ENCODE data around the gene GNAT1.
"Not testable (repeated sequence)": the region's sequence is repeated elsewhere in the genome, so short reads cannot be mapped to it uniquely, and the experiment has no call there.

The GNAT1 gene

DNA sequence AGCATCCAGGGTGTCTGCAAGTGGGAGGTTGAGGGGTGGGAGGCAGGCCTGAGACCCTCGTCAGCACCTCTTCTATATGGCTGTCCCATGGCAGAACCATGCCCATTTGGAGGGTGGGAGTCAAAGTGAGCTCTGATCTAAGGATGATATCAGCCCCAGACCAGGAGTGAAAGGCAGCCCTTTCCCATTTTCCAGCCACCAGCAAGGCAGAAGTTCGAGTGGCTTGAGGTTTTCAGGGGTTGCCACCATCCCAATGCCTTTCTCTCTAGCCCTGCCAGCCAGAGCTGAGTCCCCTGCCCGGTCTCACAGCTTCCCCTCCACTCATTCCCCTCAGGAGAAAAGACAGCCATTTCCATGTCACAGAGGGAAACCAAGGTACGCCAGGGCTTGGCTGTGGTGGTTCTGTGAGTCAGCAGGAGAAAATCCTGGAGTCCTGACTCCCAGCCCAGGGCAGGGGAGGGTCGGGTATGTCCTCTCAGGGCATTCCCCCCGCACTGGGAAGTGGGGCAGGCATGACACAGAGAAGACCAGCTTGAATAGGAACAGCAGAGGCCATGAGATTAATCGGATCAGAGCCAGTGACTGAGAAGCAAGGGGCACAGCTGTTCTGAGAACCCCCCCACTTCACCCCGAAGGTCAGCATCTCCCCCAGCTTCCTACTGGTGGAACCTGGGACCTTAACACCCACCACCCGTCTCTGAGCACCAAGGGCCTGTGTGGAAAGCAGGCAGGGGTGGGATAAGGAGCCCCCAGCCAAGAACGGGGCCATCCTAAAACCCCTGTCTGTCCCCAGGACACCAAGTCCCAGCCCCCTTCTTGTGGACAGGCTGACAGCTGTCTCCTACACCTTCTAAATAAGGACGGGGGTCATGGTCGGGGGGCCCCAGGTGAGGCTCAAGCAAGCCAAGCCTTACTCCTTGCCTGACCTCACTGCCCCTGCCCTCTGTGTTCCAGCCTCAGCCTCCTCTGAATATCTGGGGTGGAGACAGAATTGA lies 12.7 kb downstream of the GNAT1 start:
- DNase-seq (ENCODE audit: low read depth), result no peak

- DNase-seq (ENCODE audit: low read depth), result no peak
Measured at GRCh38 chr3:50204804-50205412, 13.5 kb downstream of the GNAT1 start, which contains the start of gene SLC38A3. TSS of gene SLC38A3 (plus strand) at chr3:50205271. CDS start at chr3:50214200, 8,929 bp downstream.

- DNase-seq (ENCODE audit: low read depth), result no peak
Measured at GRCh38 chr3:50205413-50206276, 14.2 kb downstream of the GNAT1 start.

- DNase-seq (ENCODE audit: low read depth), result no peak
Measured at GRCh38 chr3:50207359-50208042, 16.1 kb downstream of the GNAT1 start.

DNA sequence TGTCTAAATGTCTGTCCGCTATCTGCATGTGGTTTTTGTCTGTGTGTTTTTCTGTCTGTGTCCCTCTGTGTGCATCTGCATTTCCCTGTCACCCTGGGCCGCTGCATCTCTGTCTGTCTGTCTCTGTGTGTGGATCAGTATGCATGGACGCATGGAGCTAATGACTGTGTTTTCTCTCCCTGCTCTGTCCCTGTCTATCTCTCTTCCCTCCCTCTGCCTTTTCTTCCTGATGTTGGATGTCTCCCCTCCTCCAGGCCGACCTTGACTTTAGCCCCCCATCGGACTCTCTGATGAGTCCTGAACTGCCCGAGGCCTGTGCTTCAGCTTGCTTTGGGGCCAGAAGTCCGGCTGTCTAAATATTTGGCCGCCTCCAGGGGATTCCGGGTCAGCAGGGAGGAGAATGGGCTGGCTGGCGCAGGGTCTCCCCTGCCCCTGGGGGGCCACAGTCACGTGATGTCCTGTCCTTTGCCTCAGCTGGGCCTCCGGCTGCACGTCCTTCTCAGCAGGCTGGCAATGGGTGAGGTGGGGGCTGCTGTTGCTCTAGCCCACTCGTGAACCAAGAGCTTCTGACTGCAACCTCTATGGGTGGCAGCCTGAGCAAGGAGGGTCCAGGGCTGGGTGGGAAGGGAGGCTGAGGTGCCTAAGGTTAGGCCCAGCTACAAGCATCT lies 17.4 kb downstream of the GNAT1 start:
- DNase-seq (ENCODE audit: low read depth), result no peak

DNA sequence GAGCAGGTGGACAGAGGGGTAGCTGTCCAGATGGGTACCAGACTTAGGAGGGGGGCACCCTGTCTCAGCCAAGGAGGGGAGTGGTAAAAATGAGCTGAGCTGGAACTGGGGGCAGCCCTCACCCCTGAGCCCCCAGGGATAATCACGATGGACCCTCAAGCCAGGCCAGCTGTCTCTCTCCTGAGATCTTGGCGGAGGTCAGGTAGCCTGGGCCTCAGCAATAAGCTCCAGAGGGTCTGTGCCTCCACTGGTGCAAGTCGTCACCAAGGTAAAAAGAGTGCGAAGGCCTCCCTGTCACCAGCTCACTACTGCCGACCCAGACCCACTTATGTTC lies 18.7 kb downstream of the GNAT1 start:
- no peak for DNase-seq (ENCODE audit: low read depth)

- DNase-seq (ENCODE audit: low read depth), result no peak
Measured at GRCh38 chr3:50210510-50211367, 19.3 kb downstream of the GNAT1 start.

- not testable (repeated sequence) for DNase-seq (ENCODE audit: low read depth)
Measured at GRCh38 chr3:50211368-50211717, 19.9 kb downstream of the GNAT1 start.

DNA sequence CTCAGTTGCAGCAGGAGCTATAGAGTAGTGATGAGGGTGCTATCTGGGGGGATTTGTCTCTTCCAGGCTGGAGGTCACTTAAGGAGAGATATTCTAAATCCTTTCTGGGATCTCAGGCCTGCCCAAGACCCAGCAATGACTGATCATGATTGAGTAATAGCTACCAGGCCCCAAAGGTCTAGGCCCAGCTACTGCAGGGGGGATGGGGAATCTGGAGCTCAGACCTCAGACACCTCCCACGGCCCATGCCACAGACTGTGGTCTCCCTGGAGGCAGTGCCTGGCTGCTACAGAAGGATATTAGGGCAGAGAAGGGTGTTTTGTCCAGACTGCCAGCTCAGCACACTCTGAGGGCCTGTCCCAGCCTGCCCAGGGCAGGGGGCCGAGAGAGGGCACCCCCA lies 20.5 kb downstream of the GNAT1 start:
- DNase-seq (ENCODE audit: low read depth), result no peak

DNA sequence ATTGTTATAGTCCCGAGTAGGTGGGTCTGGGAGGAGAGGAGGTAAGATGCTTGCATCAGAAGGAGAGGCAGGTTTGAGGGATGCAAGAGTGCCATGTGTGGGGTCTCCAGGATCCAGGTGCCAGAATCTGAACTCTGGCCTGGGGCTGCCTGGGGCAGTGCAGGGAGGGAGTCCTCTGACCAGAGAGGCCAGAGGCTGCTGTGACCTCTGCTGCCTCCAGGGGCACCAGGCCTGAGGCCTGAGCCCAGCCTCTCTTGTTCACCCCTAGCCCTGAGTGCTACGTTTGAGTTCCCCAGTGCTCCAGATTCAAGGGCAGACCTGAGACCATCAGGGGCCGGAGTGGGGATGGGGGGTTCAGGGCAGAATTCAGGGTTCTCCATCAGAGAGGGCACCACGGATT lies 21.1 kb downstream of the GNAT1 start:
- no peak for DNase-seq (ENCODE audit: low read depth)

- DNase-seq (ENCODE audit: low read depth), result no peak
Measured at GRCh38 chr3:50212971-50213370, 21.6 kb downstream of the GNAT1 start.

DNA sequence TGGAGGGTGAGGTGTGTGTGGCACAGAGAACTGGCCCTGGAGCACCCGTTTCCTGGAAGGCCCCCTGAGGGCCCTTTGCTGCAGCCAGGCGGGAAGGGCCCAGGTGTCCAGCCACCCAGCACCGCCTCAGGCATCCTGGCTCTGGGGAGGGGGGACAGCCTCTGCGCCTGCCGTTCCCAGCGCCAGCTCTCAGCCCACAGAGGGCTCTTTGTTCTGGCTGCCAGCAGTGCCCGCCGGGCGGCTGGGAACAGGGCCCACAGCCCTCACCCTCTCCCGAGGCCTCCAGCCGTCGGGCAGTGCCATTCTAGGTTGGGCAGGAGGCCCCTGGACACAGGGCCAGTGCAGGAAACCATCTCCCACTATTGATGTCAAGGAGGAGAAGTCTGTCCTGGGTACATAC lies 22.0 kb downstream of the GNAT1 start:
- no peak for DNase-seq (ENCODE audit: low read depth)

DNA sequence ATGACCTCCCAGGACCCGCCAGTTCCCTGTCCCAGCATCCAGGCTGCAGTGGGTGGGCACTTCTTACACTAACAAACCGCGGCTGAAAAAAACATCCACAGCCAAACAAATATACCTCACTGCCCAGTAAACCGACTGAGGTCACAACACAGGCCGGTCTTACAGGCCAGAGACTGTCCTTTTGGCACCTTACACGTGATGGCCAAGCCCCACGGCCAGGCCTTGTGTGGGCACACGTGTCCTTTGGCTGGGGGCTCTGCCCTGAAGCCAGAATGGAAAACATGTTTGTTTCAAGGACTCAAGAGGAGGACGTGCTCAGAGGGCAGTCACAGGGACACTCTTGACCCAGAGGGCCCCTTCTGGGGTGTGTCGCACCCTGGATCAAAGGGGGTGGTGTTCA lies 23.4 kb downstream of the GNAT1 start:
- DNase-seq (ENCODE audit: low read depth), result no peak

DNA sequence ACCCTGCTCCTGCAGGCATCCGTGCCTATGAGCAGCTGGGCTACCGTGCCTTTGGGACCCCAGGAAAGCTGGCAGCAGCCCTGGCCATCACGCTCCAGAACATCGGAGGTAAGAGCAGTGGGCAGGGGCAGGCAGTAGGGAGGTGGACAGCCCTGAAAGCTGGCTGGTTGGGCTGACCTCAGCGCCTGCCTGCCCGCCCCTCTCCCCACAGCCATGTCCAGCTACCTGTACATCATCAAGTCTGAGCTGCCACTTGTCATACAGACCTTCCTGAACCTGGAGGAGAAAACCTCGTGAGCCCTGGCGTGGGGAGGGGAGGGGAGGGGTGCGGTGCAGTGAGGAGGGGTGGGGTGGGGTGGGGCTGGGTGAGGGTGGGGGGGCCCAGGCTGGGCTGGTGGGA lies 24.1 kb downstream of the GNAT1 start:
- no peak for DNase-seq (ENCODE audit: low read depth)

GRCh38 chr3:50217681-50218080 lies 26.3 kb downstream of the GNAT1 start:
- no peak for DNase-seq (ENCODE audit: low read depth)

- DNase-seq (ENCODE audit: low read depth), result no peak
Measured at GRCh38 chr3:50218448-50218847, 27.0 kb downstream of the GNAT1 start.

GRCh38 chr3:50219285-50219684 lies 27.9 kb downstream of the GNAT1 start:
- DNase-seq (ENCODE audit: low read depth), result no peak

GRCh38 chr3:50220109-50220508 lies 28.7 kb downstream of the GNAT1 start:
- no peak for DNase-seq (ENCODE audit: low read depth)

DNA sequence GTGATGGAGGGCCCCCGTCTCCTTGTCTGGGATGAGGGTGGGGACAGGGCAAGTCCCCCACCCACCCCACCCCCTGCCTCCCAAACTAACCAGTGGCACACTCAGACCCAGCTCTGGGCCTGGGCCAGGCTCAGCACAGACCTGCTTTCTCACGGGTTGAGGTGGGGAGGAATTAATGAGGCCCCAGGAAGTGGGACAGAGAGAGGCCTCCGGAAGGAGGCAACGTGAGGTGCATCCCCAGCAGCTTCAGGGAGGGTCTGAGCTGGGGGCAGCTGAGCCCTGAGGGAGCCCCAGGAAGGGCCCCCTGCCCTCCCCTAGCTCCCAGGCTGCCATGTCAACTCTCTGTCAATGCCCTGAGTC lies 29.6 kb downstream of the GNAT1 start:
- no peak for DNase-seq (ENCODE audit: low read depth)

DNA sequence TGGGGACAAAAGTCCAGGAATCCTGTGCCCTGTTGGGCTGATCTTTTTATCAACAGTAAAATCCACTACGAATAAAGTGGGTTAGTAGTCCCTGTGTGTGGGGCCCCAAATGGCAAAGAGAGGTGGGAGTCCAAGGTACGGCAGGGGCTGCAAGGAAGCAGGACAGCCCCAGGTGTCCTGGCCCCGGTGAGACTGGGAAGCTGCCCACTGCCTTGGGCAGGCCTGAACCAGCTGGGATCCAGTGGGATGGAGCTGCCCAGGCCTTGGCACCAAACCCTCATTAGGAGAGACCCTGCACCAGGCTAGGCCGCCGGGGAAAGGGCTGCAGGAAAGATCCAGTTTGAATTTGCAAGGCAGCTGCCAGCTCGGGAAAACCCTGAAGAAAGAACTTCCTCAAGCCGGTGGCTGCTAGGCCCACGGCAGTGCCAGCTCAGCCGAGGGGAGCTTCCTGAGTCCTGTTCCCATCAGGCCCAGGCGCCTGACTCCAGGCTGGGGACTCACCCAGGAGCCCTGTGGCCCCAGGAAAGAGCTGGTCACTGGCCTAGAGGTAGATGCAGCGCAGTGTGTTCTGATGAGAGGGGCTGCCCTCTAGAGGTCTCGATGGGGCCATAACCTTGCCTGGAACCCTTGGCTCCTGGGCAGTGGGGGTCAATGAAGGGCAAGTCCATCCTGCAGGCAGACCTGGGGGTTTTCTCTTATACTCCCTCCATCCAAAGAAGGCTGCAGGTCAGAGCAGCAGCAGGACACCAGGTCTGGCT lies 30.2 kb downstream of the GNAT1 start:
- no peak for DNase-seq (ENCODE audit: low read depth)

Data from non-pigmented ciliary epithelial cell (primary cell).